ENCODE measurements around the gene ATP1B3.
"Not testable (repeated sequence)": the region's sequence is repeated elsewhere in the genome, so short reads cannot be mapped to it uniquely, and the experiment has no call there.

The ATP1B3 gene

DNA sequence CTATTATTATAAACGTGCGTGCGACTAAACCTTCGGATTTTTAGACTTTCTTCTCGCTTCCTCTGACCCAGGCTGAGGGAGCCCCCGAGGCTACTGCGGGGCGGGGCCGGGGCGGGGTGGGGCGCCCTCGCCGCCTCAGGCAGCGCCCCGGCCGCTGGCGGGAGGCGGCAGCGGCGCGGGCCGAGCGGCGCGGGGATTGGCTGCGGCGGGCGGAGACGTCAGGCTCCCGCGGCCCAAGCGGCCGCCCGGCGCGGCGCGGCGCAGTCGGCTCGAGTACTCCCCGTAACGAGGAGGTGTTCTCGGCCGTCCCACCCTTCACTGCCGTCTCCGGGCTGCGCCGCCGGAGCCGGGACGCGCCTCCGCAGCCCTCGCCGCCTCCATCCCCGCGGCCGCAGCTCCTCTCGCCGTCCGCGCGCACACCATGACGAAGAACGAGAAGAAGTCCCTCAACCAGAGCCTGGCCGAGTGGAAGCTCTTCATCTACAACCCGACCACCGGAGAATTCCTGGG lies at the start of gene ATP1B3:
TSS of gene ATP1B3 (plus strand) at position 263 of the 510 bp plus-strand sequence. CDS start at position 422, 159 bp downstream.
- peak; percentile 95 for DNase-seq (ENCODE audit: low read depth, low spot score)

DNA sequence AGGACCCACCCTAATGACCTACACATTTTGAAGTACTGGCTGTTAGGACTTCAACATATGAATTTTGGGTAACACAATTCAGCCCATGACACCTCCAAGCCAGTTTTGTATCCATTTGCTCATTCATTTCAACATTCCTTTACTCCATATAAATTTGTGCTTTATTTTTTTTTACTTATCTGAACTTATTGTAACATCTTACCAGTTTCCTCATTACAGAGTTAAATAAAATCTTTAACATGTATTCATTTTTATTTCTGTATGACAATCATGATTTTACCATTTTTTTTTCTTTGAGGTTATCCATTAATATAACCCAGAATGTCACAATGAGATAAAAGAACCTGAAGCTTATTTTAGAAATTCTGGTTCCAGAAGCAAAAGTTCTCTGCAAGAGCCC lies 48.0 kb upstream of the ATP1B3 start:
- no peak for DNase-seq (ENCODE audit: low read depth, low spot score)

DNA sequence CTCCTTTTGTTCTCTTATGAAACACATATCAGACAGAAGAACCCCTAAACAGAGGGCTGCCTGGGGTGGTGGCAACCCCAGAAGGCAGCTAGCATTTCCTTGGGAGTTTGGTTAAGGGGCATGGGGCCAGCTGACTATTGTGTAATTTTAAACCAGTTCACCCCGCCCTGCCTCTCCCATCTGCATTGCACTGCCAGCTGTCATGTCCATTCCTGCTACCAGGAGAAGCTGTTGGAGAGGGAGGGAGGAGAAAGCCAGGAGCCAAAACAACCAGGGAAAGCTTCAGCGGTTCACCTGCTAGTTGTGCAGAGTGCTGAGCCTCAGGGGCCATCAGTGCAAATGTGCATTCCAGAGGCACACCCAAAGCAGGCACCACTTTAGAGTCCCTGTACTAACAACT lies 47.6 kb upstream of the ATP1B3 start:
- no peak for DNase-seq (ENCODE audit: low read depth, low spot score)

GRCh38 chr3:141830508-141830907 lies 45.9 kb upstream of the ATP1B3 start:
- DNase-seq (ENCODE audit: low read depth, low spot score) = peak; percentile 27

DNA sequence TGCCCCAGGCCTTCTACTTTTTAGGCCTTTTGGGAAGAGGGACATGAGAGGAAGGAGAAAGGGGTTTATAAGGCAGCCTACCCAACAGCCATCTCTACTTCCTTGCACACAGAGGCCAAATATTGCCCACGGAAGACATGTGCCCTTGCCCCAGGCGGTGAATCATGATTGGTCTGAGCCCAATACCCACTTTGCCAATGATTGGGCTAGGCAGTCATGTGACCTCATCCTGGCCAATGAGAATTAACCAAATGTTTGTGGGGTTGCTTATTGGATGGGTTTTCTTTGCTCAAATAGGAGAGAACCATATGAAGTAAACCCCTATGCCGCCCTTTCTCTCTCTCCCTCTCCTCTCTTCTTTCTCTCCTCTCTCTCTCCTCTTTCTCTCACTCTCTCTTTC lies 42.2 kb upstream of the ATP1B3 start:
- DNase-seq (ENCODE audit: low read depth, low spot score) = no peak

- peak; percentile 7 for DNase-seq (ENCODE audit: low read depth, low spot score)
These were observed 40.8 kb upstream of the ATP1B3 start for GRCh38 chr3:141835557-141836229.

DNA sequence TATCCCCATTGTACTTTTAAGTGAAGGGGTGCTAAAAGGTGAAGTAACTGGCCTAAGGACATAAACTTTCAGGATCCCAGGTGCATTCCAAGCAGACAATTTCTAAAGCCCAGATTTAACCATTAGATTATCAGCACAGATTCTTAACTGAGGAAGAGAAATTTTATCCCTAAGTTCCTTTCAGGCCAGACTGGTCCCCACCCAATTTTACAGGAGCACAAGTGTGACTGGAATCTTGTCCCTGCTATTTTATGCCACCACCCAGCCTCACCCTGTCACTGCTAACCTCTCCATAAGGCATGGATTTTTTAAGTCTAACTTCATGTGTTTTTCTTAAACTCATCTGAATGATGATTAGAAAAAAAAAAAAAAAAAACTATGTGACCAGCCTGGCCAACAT lies 37.1 kb upstream of the ATP1B3 start:
- DNase-seq (ENCODE audit: low read depth, low spot score) = no peak

GRCh38 chr3:141840737-141841544 lies 35.5 kb upstream of the ATP1B3 start:
- DNase-seq (ENCODE audit: low read depth, low spot score) = peak; percentile 74

DNA sequence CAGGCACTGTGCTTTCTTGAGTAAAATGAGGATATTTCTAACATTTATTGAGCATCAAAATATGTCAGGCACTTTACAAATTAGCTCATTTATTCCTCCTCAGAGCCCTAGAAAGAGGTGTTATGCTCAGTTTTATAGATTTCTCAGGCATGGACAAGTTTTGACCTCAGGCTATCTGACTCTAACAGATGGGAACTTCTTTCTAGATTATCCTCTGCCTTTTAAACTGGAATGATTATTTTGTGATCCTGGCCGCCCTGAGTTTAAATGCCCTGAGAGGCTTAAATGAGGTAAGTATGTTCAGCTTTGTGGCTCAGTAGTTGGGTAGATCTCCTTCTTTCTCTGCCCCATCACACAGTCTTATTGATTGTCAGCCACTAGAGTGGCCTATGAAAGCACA lies 32.3 kb upstream of the ATP1B3 start:
- DNase-seq (ENCODE audit: low read depth, low spot score) = no peak

GRCh38 chr3:141844812-141845211 lies 31.6 kb upstream of the ATP1B3 start:
- no peak for DNase-seq (ENCODE audit: low read depth, low spot score)

- no peak for DNase-seq (ENCODE audit: low read depth, low spot score)
These were observed 30.9 kb upstream of the ATP1B3 start for GRCh38 chr3:141845407-141846049.

DNA sequence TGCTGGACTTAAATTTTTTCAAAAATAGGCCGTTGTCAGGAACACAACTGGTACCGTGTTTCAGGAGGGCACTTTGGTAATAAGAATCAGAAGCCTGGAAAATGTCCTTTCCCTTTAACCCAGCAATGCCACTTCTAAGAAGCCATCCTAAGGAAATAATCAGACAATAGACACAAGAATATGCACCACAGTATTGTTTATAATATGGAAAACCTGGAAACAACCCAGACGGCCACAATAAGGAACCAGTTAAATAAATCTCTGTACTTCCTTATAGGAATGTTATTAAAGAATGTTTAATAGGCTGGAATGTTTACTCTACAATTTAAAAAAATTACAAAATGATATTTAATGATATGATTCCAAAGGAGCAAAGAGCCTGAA lies 30.4 kb upstream of the ATP1B3 start:
- no peak for DNase-seq (ENCODE audit: low read depth, low spot score)

- not testable (repeated sequence) for DNase-seq (ENCODE audit: low read depth, low spot score)
These were observed 28.2 kb upstream of the ATP1B3 start for GRCh38 chr3:141848159-141848748.

- no peak for DNase-seq (ENCODE audit: low read depth, low spot score)
These were observed 27.2 kb upstream of the ATP1B3 start for GRCh38 chr3:141849056-141849815.

DNA sequence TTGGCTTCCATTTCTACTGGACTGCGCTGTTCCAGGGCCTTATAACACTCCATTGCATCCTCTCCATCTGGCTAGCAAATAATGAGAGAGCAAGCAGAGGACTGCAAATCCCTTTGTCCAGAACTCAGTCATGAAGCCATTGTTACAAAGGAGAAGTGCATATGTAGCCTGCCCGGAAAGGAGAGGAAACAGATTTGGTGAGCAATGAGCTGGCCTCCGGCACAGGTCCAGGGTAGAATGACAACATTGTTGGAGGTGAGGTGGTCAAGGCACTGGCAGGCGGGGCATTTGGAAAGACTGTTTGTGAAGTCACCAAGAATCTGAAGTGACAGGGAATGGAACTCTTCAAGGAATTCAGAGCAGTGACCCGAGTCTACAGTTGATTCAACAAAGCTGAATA lies 25.0 kb upstream of the ATP1B3 start:
- peak; percentile 32 for DNase-seq (ENCODE audit: low read depth, low spot score)

DNA sequence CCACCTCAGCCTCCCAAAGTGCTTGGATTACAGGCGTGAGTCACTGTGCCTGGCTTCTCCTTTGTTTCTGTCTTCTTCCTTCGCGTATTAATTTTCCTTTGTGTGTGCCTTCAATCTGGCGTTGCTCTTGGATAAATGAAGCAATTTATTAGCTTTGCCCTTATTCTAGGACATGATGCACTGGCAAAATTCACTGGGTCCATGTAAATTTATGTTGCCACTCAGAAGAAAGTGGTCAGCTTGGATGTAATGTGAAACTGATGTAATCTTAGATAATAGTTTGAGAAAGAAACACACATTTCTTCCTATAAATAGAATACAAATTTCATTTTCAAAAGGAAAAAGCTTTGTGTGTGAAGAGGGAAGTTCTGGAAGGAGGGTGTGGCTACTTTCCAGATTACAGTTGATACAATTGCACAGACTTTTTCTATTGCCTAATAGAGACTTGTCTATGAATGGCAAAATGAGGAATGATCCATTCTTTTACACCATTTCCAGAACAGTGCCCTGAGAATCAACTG lies 23.3 kb upstream of the ATP1B3 start:
- DNase-seq (ENCODE audit: low read depth, low spot score) = no peak

DNA sequence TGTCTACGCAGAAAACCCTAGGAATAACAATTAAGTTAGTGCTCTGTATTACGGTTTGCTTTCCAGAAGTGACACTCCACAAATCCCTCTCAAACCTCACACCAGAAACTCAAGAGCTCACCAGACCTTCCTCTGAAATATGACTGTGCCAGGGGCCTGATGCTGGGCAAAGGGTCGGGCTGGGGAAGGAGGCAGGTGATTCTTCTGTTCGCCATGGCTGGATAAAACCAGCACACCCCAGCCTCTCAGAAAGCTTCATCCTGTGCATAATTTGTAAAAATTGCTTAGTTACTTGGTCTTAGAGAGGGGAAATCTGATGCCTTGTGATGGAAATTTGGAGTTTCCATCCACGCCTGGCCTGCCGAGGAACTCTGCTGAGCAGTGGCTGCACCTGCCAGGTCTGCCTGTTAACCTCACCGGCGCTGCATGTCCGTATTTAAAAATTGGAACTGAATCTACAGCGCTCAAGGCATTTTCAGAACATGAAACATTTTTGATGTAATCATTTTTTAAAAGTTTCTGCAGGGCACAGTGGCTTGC lies 22.7 kb upstream of the ATP1B3 start:
- DNase-seq (ENCODE audit: low read depth, low spot score) = no peak

- DNase-seq (ENCODE audit: low read depth, low spot score) = no peak
These were observed 21.8 kb upstream of the ATP1B3 start for GRCh38 chr3:141854599-141854998.

DNA sequence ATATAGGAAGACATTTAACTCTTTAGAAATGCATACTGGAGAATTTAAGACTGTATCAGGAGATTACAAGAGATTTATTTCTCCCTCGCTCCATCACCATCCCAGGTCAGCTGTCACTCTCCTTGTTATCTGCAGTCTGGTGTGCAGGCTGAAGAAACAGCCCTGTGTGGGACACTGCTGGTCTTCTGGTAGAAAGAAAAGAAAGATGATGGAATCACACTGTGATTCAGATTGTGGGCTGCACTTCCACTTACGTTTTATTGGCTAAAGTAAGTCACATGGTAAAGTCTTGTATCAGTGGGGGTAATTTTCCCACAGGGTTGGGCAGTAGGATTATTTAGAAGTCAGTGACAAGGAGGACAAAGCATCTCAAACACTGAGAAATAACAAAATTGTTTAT lies 18.1 kb upstream of the ATP1B3 start:
- no peak for DNase-seq (ENCODE audit: low read depth, low spot score)

DNA sequence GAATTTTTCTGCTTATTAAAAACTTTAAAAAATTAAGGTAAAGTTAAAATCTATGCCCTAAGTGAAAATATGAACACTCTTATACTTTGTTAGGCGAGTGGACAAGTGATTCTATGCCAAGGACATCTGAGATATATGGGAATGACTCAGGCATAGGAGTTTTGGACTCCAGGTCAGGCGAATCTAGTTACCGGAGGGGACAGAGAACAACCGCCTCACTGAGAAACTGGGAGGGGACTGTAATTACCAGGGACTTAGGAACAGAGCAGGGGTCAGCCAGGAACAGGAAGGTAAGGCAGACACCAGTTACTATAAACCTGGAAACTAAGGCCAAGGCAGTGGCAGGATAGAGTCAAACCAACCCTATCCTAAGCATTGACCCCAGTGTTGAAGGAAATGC lies 16.8 kb upstream of the ATP1B3 start:
- no peak for DNase-seq (ENCODE audit: low read depth, low spot score)
